IPS DF 19.7 (cell line): ENCODE results near the gene COG2.
"Not testable (repeated sequence)": the region's sequence is repeated elsewhere in the genome, so short reads cannot be mapped to it uniquely, and the experiment has no call there.

Experiments used
- DNase-seq: peaks from one replicate; pipeline ENCODE4 v3.0.0-alpha.2; 2013; ENCODE audit warnings: low read depth, low spot score

The COG2 gene

DNA sequence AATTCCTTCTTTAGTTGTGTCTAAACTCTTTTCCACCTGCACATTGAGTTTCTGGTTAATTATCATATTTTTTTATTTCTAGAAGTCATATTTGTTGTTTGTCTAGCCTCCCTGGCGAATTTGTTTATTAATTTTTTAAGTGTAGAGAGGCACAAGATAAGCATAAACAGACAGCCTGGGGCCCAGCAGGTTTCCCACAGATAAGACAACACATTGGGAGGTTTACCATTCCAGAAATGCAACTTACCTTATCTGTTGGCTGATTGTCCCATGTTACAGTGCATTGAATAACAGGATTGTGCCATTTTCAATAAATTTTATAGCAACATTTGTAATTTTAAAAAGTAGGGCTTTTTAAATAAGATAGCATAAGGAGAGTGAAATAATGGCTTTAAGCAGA lies 34.9 kb downstream of the COG2 start:
- DNase-seq, result no peak

GRCh38 chr1:230679192-230679591 lies 36.9 kb downstream of the COG2 start:
- DNase-seq, result no peak

DNA sequence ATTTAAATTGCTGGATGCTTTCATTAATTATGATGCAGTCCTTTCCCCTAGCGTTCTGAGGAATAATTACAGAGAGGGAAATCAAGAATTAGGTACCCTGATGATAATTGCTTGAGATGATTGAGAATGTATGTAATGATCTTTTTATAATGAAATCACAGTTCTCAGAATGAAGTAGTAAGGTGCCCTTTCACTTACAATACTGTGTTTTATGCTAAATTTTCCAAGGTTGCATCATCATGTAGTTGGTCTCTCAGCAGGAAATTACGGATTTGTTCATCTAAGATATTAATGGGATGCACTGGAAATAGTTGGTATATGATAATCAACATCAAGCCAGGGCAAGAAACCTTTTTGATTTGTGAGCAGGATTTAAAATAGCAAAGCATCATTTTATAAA lies 37.5 kb downstream of the COG2 start:
- DNase-seq, result no peak

DNA sequence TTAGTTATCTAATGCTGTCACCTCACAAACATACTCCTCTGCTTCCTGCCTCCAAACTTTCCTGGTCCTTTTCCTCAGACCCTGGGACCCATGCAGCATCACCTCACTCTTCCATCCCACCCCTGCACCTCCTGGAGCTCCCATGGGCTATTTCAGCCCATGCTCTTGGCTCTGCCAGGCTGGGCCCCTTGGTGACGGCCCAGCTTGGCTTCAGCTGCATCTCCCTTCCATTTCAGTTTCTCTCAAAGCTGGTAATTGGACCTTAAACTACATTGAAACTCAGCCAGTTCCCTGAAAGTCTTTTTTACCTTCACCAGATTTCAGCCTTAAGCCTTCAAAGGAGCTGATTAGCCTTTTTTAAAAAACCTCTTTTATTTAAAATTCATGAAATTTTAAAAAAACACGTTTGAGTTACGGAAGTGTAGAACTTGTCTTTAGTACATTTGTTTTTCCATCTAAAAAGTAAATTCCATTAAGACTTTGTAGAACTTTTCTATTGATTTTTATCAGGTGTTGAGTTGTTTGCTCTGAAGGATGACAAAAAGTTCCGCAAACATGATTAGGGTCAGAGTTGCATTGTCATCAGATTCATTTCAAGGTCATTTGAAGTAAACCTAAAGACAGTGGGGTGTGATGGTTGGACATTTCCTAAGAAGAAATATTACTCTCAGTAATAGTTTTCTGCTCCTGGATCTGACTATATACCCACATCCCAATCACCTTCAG lies 38.2 kb downstream of the COG2 start:
- no peak for DNase-seq

DNA sequence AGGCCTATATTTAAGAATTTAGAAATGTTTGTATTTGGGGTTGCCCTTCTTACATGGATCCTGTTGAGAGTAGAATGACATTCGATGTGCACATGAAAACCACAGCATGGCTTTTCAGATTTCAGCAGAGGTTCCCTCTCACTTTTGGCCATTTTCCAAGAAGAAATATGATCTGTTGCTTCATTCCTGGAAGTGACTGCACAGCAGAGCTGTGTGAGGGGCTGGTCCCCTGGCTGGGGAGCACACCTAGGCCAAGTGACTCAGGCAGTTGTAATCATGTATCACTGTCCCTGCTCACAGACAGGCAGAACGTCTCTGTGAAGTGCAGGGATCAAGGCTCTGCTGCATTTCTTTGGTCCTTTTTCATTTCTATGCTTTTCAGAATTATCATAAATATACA lies 39.3 kb downstream of the COG2 start:
- no peak for DNase-seq

GRCh38 chr1:230682274-230682673 lies 40.0 kb downstream of the COG2 start:
- no peak for DNase-seq

- DNase-seq, result no peak
These were observed 40.8 kb downstream of the COG2 start for GRCh38 chr1:230682882-230683610.

- no peak for DNase-seq
These were observed 41.9 kb downstream of the COG2 start for GRCh38 chr1:230684146-230684545.

GRCh38 chr1:230684998-230685397 lies 42.7 kb downstream of the COG2 start:
- no peak for DNase-seq

- no peak for DNase-seq
These were observed 44.5 kb downstream of the COG2 start for GRCh38 chr1:230686747-230687146.

DNA sequence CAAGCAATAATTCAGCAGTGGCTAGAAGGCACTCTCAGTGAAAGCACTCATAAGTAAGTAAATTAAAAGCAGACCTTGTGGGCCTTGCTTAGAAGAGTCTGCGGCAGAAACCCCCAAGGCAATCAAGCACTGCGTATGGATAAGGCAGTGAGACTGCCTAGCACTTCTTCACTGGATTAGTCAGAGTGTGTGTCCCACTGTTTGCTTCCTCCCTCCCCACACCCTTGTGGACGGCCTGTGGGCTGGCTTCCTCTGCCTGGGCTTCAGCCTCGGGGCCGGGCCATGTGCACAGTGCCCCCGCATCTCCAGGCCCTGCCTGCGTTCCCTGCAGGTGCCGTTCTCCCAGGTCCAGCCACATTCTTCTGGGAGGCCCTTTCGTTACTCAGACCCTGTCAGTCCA lies 47.8 kb downstream of the COG2 start:
- DNase-seq, result no peak

DNA sequence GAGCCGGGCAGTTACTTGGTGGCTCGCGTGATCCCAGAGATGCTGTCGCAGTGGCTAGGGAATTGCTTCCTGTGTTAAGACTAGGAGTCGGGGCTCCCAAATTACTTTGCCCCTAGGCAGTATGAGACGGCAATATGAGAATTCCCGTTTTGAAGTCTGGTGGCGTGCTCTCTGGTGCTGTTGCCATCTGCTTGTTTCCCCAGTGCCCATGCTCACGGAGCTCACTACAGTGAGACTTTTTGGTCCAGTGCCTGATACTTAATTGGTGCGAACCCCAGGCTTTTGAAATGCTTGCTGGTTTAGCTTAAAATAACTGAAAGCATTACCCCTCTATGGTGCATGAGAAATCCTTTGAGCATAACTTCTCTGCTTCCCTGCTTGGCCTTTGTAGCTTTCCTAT lies 49.3 kb downstream of the COG2 start:
- DNase-seq, result no peak

GRCh38 chr1:230693221-230693620 lies 50.9 kb downstream of the COG2 start:
- DNase-seq, result no peak

GRCh38 chr1:230693777-230694176 lies 51.5 kb downstream of the COG2 start:
- no peak for DNase-seq

GRCh38 chr1:230694464-230694863 lies 52.2 kb downstream of the COG2 start:
- DNase-seq, result no peak

DNA sequence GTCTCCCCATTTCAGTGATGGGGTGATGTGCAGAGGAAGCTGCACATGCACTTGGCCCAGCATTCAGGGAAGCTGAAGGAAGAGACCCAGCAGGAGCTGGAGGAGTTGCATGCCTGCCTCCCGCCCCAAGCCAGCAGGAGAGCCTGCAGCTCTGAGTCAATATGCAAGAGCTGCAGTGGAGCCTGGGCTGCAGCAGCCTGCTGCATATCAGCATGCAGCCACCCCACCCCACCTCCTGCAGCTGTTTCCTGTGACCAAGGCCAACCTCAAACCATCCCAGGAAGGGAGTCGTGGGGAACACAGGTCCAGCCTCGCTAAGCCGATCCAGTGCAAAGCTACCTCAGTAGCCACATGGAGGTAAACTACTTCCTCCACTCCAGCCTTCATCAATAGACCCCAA lies 52.7 kb downstream of the COG2 start:
- no peak for DNase-seq

- DNase-seq, result no peak
These were observed 53.9 kb downstream of the COG2 start for GRCh38 chr1:230696218-230696617.

DNA sequence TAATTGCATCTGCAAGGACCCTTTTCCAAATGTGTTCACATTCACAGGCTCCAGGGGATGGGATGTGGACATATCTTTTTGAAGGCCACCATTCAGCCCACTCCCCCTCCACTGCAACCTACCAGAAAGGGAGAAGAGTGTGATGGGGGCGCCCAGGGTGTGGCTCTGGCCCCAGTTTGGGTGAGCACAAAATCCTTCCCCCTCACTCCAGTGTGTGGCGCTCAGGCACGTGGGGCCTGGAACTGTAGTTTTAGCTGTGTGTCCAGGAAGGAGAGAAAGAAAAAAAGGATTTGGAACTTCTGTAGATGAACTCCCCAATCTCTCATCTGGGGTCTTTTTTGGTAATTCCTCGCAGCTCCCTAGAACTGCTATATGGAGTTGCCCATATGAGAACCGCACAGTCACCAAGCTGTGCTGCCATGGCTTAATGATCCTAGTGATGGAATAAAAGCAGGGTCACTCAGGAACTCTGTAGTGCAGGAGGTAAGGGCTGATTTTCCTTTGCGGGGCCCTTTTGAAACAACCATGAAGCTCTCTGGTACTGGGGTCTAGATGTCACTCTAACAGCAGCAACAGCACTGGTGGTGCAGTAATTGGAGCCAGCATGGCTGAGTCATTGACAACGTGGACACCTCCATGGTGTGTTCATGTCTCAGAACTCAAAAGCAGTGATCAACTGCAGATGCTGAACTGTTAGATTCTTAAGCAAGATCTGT lies 54.6 kb downstream of the COG2 start:
- DNase-seq, result no peak

DNA sequence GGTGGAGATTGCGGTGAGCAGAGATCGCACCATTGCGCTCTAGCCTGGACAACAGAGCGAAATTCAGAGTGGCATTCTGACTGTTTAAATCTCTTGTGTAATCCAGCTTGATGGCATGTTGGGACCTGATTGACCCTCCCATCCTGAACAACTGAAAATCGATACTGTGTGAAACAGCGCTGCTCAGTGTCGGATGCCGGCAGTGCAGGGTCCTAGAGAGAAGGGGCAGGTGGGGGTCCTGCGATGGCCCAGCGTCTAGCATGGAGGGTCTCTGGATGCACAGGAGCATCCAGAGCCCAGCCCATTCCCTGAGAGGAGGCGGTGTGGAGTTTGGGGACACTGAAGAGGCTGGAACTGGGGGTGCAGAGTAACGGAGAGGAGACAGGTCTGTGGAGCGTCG lies 55.8 kb downstream of the COG2 start:
- DNase-seq, result no peak

GRCh38 chr1:230698964-230699363 lies 56.7 kb downstream of the COG2 start:
- not testable (repeated sequence) for DNase-seq

DNA sequence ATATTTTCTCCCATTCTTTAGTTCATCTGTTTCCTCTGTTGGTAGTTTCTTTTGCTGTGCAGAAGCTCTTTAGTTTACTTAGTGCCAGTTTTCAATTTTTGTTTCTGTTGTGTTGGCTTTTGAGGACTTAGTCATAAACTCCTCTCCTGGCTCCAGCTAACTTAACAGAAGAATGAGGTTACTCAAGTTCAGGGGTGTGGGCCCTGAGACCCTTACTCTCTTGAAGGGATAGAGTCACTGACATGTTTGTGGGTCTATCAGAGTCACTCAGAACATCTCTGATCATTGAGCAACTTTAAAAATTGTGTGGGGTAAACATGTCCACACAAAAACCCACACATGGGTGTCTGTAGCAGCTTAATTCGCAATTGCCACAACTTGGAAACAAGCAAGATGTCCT lies 57.4 kb downstream of the COG2 start:
- no peak for DNase-seq

DNA sequence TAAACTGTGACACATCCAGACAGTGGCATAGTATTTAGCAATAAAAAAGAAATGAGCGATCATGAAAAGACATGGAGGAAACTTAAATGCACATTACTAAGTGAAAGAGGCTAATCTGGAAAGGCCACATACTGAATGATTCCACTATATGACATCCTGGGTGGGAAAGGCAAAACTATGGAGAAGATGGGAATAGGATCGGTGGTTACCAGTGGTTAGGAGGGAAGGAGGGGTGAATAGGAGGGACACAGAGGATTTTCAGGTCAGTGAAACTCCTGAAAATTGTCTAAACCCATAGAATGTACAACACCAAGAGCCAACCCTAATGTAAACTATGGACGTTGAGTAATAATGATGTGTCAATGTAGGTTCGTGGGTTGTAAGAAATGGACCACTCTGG lies 57.9 kb downstream of the COG2 start:
- no peak for DNase-seq

GRCh38 chr1:230701434-230701833 lies 59.2 kb downstream of the COG2 start:
- no peak for DNase-seq
